ENCODE results near the gene BBS9.

BBS9 gene

DNA sequence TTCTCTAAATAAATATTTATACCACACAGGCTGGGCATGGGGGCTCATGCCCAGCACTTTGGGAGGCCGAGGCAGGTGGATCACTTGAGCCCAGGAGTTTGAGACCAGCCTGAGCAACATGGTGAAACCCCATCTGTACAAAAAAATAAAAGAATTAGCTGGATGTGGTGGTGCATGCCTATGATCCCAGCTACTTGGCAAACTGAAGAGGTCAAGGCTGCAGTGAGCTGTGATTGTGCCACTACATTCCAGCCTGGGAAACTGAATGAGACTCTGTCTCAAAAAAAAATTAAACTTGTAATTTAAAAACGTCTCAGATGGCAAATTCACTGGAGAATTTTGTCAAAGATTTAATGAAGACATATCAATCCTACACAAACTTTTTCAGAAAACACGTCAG lies 498.4 kb downstream of the BBS9 start:
- DNase-seq, result no peak

DNA sequence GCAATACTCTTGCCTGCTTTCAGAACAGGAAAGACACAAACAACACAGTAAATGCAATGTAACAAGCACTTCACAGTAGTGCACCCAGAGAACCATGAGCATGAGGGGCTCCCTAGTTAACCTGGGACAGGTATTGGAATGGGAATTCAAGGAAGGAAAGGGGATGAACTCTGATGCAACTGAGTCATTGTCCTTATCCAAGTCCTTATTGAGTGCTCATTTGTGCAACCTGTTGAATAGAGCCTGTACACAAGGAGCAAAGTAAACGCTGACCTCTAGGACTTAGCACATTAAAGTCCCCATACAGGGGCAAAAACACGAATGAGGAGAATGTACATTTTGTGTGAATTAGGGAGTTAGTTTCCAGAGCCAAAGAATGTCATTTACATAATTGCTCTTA lies 499.5 kb downstream of the BBS9 start:
- DNase-seq, result no peak

DNA sequence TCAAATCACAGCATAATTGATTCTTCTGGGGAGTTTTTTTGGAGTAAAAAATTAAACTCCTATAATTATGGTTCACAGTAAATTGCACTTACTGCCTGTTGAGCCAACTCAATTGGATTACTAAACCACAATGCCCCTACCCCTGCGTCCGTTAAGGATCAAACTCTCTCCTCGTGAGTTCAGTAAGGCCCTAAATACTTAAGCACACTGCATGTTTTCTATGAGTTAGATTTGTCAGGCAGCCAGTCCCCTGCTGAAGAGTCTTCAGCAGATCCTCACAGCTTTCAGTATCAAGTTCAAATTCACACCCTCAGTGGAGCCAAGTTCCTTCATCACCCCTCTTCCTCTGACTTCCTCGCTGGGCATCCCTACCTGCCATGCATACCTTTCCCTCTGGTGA lies 501.0 kb downstream of the BBS9 start:
- DNase-seq, result no peak

DNA sequence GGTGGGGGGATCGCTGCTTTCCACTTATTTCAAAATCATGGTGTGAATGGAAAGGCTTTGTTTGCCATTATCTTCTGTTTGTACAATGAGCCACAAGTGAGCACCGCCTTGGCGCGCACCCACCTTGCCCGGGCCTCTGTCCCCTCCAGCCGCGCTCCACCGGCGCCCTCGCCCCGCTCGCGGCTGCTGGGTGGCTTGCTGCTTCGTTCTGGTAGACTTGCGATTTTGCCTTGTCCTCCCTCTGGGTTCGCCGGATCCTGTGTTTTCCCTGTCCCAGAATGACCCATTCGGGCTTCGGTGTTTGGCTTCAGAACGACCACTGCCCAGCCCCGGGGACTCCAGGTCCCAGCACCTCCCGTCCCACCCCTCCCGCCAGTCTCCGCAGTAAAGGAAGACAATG lies 503.0 kb downstream of the BBS9 start:
- no peak for DNase-seq

DNA sequence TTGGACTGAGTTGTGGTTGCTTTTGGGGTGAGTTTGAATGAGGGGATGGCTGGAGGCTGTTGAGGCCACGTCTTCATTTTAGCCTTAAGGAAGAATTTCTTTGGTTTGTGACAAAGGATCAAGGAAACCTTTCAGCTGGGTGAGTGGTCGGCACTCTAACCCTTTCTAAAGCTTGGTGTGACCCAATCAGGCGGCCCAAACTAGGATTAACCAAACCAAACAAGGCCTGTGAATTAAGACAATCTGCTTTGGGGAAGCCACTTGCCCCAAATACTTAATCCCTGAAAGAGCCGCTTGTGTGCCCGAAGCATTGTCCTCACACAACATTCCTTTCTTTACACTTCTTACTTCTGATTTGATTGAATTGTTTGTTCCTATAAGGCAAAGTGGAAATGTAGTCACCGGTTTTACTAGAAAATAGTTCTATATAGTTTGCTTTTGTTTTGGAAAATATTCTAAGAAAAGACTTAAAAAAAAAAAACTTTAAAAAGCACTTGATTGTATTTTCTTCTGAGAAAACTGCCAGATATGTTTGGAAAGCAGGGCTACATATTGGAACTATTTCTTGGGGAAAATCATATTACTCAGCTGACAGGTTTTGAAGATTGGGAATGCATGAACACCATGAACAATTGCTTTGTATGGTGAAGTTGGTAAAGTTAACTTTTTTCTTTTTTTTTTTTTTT lies 503.6 kb downstream of the BBS9 start:
- DNase-seq, result no peak

DNA sequence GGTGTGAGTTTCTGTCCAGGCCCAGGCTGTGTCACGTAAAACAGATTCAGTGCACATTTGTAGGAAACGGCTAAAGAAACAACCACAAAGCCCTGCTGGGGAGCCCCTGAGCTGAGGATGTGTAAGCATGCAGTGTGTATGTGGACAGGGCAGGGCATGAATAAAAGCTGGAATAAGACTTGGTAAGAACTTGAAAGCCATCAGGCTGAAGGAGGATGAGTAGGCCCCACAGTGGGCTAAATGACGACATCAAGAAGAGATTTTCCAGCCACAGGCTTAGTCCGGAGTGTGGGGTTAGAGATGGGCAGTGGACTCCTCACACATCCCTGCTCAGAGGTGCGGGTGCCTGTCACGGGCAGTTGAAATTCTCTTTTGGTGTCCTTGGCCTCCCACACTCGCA lies 505.2 kb downstream of the BBS9 start:
- DNase-seq, result no peak

DNA sequence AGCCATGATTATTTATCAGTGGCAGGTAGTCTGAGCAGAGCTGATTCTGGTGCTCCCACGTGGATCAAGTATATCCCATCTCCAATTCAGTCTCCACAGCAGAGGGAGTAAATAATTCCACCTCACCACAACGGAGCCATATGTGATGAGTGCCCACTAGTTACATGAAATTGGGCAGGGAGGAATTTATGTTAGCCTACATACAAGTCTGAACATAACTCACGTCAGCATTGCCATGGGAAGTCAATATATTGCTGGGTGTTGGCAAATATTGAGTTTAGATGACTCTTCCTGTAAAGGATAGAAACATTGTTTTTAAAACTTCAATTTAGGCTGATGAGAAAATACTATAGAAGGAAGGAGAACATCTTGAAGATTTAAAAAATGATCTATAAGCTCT lies 507.0 kb downstream of the BBS9 start:
- DNase-seq, result no peak

DNA sequence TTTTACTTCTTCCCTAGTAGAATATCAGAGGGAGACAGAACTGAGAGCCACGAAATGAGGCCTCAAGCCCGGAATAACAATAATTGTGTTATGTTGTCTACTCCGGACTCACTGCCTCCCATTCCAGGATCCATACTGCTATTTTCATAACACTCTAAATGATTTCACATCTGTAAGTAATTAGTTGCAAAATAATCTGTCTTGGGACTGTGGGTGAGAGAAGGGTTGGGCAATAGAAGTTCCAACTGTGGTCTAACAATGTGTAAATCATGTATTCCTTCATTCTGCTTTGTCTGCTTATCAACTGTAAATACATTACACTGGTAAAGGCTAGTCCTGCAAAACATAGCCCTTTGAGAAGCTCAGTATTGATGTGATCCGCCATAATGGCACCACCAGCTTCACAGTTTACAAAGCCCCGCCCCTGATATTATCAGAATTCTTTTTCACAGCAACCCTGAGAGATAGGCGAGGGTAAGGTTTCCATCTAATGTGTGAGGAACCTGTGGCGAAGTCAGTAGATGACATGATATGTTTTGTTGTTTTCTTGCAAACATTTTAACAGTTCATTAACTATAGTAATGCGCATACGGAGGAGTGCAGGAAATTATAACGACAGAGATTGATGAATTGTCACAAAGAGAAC lies 510.3 kb downstream of the BBS9 start:
- no peak for DNase-seq

DNA sequence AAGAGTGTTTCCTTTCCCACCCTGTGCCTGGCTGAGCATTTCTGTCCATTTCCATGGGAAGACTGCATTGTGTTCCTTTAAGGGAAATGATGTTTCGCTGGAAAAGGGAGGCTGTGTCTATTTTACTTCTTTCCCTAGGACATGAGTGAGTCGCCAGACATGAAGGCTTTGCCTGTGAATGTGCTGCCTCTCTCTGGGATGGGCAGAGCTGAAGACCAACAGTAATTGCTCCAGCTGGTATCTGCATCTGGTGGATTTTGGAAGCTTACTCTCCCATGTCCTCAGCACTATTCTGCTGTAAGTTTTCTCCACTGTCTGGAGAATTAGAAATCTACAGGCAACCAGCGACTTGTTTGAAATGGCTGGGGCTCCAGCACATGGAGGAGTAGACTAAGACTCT lies 511.4 kb downstream of the BBS9 start:
- DNase-seq, result no peak

DNA sequence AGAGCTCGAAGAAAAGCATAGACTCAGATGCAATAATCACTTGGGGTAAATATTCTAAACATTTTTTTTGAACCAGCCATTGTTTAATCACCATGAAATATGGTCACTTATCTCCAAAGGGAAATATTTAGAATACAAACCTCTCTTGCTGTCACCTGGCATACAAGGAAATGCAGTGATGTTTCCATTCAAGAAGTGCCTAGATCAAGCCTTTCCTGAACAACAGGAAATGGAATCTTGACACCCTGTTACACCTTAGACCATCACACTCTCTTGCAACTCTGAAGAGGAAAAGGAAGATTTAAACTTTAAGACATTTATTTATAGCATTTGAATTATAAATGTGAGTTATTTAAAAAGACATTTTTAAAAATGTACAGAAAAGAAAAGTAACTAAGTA lies 512.9 kb downstream of the BBS9 start:
- DNase-seq, result no peak

DNA sequence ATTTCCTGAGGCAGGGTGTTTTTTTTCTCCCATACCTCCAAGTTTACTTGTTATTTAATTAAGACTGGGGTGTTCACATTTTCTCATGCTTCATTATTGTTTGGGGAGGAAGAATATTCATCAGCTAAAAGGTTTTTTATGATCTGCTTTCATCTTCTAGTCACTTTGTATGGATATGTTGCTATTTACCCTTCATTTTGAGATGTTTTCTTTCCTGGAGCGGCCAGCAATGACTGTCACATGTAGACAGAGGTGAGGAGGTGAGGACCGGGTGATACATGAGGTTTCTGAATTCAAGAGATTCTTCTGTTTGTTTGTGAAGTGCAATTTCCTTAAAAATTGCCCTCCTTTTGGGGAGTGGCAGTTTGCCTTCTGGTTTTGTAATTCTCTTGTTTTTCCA lies 514.2 kb downstream of the BBS9 start:
- DNase-seq, result no peak

DNA sequence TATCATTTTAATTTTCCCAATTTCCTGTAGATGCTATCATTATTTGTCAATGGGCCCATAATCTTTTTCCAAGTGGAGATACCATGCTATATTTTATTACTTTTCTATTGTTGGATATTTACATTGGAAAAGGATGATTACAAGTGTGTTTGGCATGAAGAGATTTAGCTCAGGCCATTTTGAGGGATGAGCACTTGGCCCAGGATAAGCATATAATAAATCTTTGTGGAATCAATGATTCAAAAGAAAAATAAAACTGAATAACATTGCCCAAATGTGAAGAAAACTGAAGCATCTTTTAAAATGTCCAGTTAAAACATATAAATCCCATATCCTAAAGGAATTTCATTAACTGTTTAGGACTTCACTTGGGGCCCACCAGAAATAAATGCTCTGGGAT lies 515.1 kb downstream of the BBS9 start:
- no peak for DNase-seq

DNA sequence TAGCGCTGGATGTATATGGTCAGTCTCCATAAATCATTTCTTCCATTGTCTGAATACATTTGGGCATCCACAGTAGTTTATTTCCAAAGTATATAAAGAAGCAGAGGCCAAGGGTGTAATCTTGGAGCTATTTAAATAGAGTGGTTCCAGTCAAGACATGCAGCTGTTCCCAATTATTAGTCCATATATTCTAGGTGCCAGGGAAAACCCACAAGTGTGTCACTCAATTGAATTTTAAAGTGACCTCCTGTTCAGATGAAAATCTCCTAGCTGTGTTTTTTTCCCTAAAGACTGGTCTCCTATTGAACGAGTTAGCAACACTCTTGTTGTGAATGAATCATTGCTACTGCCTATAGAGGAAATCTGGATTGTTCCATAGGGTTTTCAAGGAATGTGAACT lies 515.7 kb downstream of the BBS9 start:
- DNase-seq, result no peak

DNA sequence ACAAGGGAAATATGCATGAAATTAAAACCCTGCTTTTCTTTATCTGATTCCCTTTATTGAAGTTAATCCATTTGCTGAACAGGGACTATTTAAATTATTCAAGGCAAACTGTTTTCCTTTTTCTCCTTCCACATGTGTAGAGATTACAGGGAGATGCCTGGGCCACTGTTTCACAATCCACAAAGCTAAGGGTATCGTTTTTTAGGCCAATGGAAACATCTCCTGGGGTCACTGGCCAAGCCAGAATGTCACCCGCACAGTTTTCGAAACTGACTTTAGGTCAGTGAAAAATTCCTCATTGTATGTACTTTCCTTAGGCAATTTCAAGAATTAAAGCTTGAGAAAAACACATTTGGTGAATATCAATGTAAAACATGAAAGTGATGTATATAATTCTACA lies 516.8 kb downstream of the BBS9 start:
- DNase-seq, result no peak

DNA sequence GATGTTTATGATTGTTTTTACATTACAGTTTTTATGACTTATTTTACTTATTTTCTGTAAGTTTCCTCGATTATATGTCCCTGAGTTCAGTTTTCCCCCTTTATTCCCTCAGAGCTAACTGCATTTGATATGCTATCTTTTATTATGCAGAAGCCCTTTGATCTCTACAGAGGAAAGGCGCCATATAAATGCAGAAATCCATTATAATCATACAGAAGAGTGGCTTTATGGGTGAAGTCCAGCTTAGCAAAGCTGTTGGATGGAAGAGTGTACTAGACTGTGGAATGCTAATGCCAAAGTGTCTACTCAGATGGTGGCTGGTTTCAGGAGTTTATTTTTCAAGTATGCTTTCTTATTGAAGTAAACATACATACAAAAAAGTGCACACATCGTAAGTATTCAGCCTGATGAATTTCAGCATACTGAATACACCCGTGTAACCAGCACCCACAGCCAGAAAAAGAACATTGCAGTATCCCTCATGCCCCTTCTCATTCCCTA lies 517.6 kb downstream of the BBS9 start:
- DNase-seq, result no peak

DNA sequence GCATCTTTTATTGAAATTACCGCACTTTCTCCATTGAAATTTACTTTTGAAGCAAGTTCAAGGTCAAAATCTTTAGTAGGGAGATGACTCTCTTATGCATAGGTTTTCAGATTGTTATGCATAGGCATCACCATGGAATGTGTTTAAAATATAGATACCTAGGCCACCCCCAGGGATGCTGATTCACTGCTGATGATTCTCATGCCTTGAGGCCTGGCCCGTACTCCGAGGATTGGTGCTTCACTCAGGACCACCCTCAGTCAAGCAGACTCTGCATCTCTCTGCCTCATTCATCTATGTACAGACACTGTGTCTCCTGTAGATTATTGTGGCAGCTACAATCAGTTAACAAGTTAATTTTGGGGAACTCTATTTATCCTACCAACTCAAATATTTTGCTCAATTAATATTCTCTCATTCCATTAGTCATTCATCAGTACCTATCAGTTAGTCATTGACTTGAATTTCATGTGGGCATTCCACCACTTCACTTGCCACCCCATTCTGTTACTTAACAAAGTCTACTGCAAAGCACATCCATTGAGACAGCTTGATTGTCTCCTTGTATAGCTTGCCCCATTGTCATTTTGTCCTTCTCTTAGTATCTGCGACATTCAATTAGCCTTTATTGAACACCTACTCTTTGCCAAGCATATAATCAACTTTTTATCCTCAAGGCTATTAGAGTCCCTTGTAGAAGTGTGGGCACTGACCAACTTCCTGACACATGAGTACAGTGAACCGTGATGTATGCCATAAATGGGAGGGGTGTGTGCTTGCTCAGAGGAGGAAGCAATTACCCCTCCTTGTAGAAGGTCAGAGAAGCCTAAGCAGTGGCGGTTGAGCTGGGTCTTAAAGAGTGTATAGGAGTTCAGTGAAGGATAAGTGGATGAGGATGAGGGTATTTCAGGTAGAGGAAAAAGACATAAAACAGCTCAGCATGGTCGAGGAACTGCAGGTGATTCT lies 520.4 kb downstream of the BBS9 start:
- no peak for DNase-seq

DNA sequence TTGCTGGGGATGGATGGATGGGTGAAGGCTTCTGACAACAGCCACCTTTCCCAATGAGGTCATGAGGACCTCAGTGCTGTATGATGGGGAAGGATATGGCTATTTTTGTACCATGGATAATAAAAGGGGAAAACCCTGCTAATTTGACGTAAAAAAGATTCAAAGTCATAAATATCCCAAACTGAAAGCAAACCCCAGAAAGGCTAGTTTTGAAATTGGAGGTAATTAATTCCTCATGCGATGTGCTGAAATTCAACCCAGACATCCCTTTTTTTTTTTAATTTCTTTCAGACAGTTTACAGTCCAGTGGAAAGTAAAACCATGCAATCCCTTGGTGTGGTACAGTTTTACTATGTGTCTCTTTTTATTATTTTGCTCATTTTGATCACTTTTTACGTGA lies 521.5 kb downstream of the BBS9 start:
- DNase-seq, result no peak

DNA sequence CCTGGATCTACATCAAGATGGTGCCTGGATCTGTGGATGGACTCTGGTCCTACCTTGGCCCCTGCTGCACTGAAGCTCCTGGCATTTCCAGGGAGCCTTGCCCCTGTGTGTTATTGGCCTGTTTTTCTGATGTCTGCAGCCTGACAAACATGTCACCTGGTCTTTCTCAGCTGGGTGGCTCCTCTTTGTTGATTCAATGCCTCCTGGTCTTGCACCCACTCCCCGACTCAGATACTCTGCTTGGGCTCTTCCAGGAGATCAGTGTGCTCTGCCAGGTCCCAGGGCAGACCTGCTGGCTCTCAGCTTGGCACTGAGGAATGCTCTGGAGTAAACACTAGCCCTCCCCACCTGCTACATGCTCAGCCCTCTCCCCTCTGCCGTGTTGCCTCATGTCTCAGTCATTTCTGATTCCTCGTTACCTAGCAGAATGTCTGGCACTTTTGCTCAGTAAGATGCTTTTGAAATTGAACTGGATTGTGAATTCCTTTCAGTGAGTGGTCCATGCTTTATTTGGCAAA lies 522.7 kb downstream of the BBS9 start:
- DNase-seq, result no peak

DNA sequence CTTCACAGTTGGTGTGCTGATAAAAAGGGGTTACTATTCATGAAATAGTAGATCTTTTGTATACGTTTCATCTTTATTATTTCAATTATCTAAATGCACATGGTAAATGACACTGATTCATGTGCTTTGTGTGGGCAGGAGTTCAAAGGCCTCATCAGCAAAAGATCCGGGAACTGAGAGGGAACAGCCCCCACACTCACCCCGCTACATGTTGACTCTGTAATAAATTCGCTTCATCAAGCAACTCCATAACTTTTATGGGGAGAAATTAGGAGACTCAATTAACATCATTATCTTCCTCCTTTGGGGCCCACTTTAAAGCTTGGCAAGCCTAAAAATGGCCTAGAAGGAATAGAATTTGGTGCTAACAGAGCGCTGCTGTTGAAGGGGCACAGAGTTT lies 525.3 kb downstream of the BBS9 start:
- DNase-seq, result no peak
